Chondrocyte (in vitro differentiated cells): ENCODE measurements around the gene SH3PXD2A. TPM values are rescaled to one million over a fixed set of nuclear protein-coding genes. Genes with fewer than 3 reads are reported as not detected.

Experiments
- DNase-seq: peaks from one replicate; pipeline ENCODE4 v3.0.0; 2021; ENCODE audit warnings: mixed read lengths, low spot score
- H3K27ac Mint-ChIP-seq: one replicate; pipeline ENCODE4 v1.8.0; 2021; ENCODE audit warnings: mild to moderate bottlenecking, moderate library complexity, mixed read lengths; ENCODE audit not compliant: unreplicated experiment
- H3K27me3 Mint-ChIP-seq: 2 replicates; pipeline ENCODE4 v1.8.0; 2021; ENCODE audit warnings: low read depth, mixed read lengths
- H3K36me3 Mint-ChIP-seq: 2 replicates; pipeline ENCODE4 v1.8.0; 2021; ENCODE audit warnings: low read depth, mixed read lengths
- H3K4me1 Mint-ChIP-seq: 2 replicates; pipeline ENCODE4 v1.8.0; 2021; ENCODE audit warnings: low read depth, mild to moderate bottlenecking, mixed read lengths
- H3K4me3 Mint-ChIP-seq: one replicate; pipeline ENCODE4 v1.8.0; 2021; ENCODE audit warnings: mild to moderate bottlenecking, moderate library complexity, mixed read lengths; ENCODE audit not compliant: unreplicated experiment
- H3K9me3 Mint-ChIP-seq: 2 replicates; pipeline ENCODE4 v1.8.0; 2021; ENCODE audit warnings: low read depth, mixed read lengths
- CTCF ChIP-seq: fragments of 200-600 bp; sonication (generic); IDR thresholded peaks from 2 replicates; pipeline ENCODE4 v1.5.0; 2021; ENCODE audit warnings: antibody characterized with exemption, mild to moderate bottlenecking, moderate library complexity
- long read RNA-seq: library from polyadenylated mRNA; stranded (forward); transcript quantifications from one replicate; pipeline ENCODE4 v2.0.0, GENCODE V29; 2021
- total RNA-seq: library from RNA; stranded (reverse); gene quantifications from 3 replicates; pipeline ENCODE4 v1.2.1, GENCODE V29; 2021

SH3PXD2A gene
- total RNA-seq = 40.2 to 46.0 TPM (median 45.7 TPM) in 3 replicates
- long read RNA-seq, partial matches to known transcripts = 1 of 27 reads
- long read RNA-seq, other reads (novel, unspliced or antisense) = 26 of 27 reads

GRCh38 chr10:103855424-103855823, at the start of gene SH3PXD2A:
TSS of gene SH3PXD2A (minus strand) at chr10:103855576. CDS start at chr10:103855266, 310 bp downstream.
- Mint-ChIP-seq H3K9me3 (no peaks in the 10 kb centered on the region), H3K4me3 (peak within 1 kb of the TSS; percentile 75), H3K27ac (no peak within 1 kb of the TSS), H3K4me1 (peaks cover 11% of the 10 kb centered on the region), H3K27me3 (peaks cover 13% of the 10 kb centered on the region), H3K36me3 (no peaks in the 10 kb centered on the region)
- no peak for TF ChIP-seq CTCF
- DNase-seq = no peak

GRCh38 chr10:103901299-103901698, 45.9 kb upstream of the SH3PXD2A start:
- peaks cover 14% of the 10 kb centered on the region for H3K36me3 Mint-ChIP-seq
- TF ChIP-seq CTCF = no peak
- no peaks in the 10 kb centered on the region for H3K27me3 Mint-ChIP-seq
- no peak overlapping the region for H3K4me3 Mint-ChIP-seq
- no peaks in the 10 kb centered on the region for H3K9me3 Mint-ChIP-seq
- DNase-seq = no peak
- peaks cover 28% of the 10 kb centered on the region for H3K4me1 Mint-ChIP-seq
- no peak overlapping the region for H3K27ac Mint-ChIP-seq

- Mint-ChIP-seq H3K9me3 (no peaks in the 10 kb centered on the region), H3K4me1 (peaks cover 29% of the 10 kb centered on the region), H3K36me3 (peaks cover 17% of the 10 kb centered on the region), H3K4me3 (no peak overlapping the region), H3K27me3 (no peaks in the 10 kb centered on the region), H3K27ac (no peak overlapping the region)
- DNase-seq = no peak
- no peak for TF ChIP-seq CTCF
These were observed 43.9 kb upstream of the SH3PXD2A start for GRCh38 chr10:103899312-103899711.

GRCh38 chr10:103897241-103897774, 41.9 kb upstream of the SH3PXD2A start:
- peaks cover 36% of the 10 kb centered on the region for H3K4me1 Mint-ChIP-seq

GRCh38 chr10:103896225-103896624, 40.8 kb upstream of the SH3PXD2A start:
- H3K27ac Mint-ChIP-seq = no peak overlapping the region
- peaks cover 36% of the 10 kb centered on the region for H3K4me1 Mint-ChIP-seq

More at GRCh38 chr10:103897241-103897774, 41.9 kb upstream of the SH3PXD2A start:
- no peak overlapping the region for H3K27ac Mint-ChIP-seq
- no peaks in the 10 kb centered on the region for H3K27me3 Mint-ChIP-seq
- H3K9me3 Mint-ChIP-seq = no peaks in the 10 kb centered on the region
- peaks cover 12% of the 10 kb centered on the region for H3K36me3 Mint-ChIP-seq
- no peak for DNase-seq
- H3K4me3 Mint-ChIP-seq = no peak overlapping the region
- no peak for TF ChIP-seq CTCF

More at GRCh38 chr10:103896225-103896624, 40.8 kb upstream of the SH3PXD2A start:
- Mint-ChIP-seq H3K27me3 (no peaks in the 10 kb centered on the region), H3K36me3 (peaks cover 17% of the 10 kb centered on the region), H3K9me3 (no peaks in the 10 kb centered on the region), H3K4me3 (no peak overlapping the region)
- DNase-seq = no peak
- no peak for TF ChIP-seq CTCF
